Astrocyte (in vitro differentiated cells and primary cell): ENCODE data around the gene MUC5AC. TPM values are rescaled to one million over a fixed set of nuclear protein-coding genes. Genes with fewer than 3 reads are reported as not detected.
"Not testable (repeated sequence)": the region's sequence is repeated elsewhere in the genome, so short reads cannot be mapped to it uniquely, and the experiment has no call there.

ENCODE experiments used
- DNase-seq: peaks from one replicate; pipeline ENCODE4 v3.0.0-alpha.2; 2010; ENCODE audit warnings: low read depth
- FAIRE-seq: peaks from 2 replicates; lab custom pipeline; 2011; peaks lifted over from hg19 to GRCh38; lab: Jason Lieb, UNC
- H2AFZ ChIP-seq: 2 replicates; pipeline ENCODE4 v1.6.0; 2012; ENCODE audit warnings: low read depth, low read length, inconsistent platforms
- H3K27ac ChIP-seq: 2 replicates; pipeline ENCODE4 v1.5.1; 2011; ENCODE audit warnings: low read depth, low read length, inconsistent platforms
- H3K27me3 ChIP-seq: 2 replicates; pipeline ENCODE4 v1.6.0; 2011; ENCODE audit warnings: low read length, inconsistent platforms; ENCODE audit not compliant: insufficient read depth
- H3K36me3 ChIP-seq: 2 replicates; pipeline ENCODE4 v1.5.1; 2011; ENCODE audit warnings: low read length, inconsistent platforms; ENCODE audit not compliant: insufficient read depth
- H3K4me1 ChIP-seq: 2 replicates; pipeline ENCODE4 v1.5.1; 2011; ENCODE audit warnings: low read length, inconsistent platforms; ENCODE audit not compliant: insufficient read depth
- H3K4me2 ChIP-seq: 2 replicates; pipeline ENCODE4 v1.6.0; 2012; ENCODE audit warnings: low read length, inconsistent platforms
- H3K4me3 ChIP-seq: 2 replicates; pipeline ENCODE4 v1.5.1; 2011; ENCODE audit warnings: low read depth, mild to moderate bottlenecking, low read length, inconsistent platforms; ENCODE audit not compliant: insufficient read depth
- H3K79me2 ChIP-seq: 2 replicates; pipeline ENCODE4 v1.6.0; 2012; ENCODE audit warnings: mild to moderate bottlenecking, low read length, inconsistent platforms; ENCODE audit not compliant: insufficient read depth
- H3K9ac ChIP-seq: 2 replicates; pipeline ENCODE4 v1.6.0; 2012; ENCODE audit warnings: mild to moderate bottlenecking, low read length, inconsistent platforms
- H3K9me3 ChIP-seq: 2 replicates; pipeline ENCODE4 v1.5.1; 2012; ENCODE audit warnings: low read depth, mild to moderate bottlenecking, low read length, inconsistent platforms; ENCODE audit not compliant: insufficient read depth
- H4K20me1 ChIP-seq: 2 replicates; pipeline ENCODE4 v1.6.0; 2012; ENCODE audit warnings: low read length, inconsistent platforms; ENCODE audit not compliant: insufficient read depth
- H3K27ac Mint-ChIP-seq: one replicate; pipeline ENCODE4 v1.8.0; 2021; ENCODE audit warnings: mild to moderate bottlenecking, mixed read lengths; ENCODE audit not compliant: unreplicated experiment
- H3K27me3 Mint-ChIP-seq: one replicate; pipeline ENCODE4 v1.8.0; 2021; ENCODE audit warnings: low read depth, mixed read lengths; ENCODE audit not compliant: unreplicated experiment
- H3K36me3 Mint-ChIP-seq: one replicate; pipeline ENCODE4 v1.8.0; 2021; ENCODE audit warnings: low read depth, mixed read lengths; ENCODE audit not compliant: unreplicated experiment
- H3K4me1 Mint-ChIP-seq: one replicate; pipeline ENCODE4 v1.8.0; 2021; ENCODE audit warnings: low read depth, mixed read lengths; ENCODE audit not compliant: unreplicated experiment
- H3K4me3 Mint-ChIP-seq: one replicate; pipeline ENCODE4 v1.8.0; 2021; ENCODE audit warnings: mild to moderate bottlenecking, moderate library complexity, mixed read lengths; ENCODE audit not compliant: unreplicated experiment
- H3K9me3 Mint-ChIP-seq: one replicate; pipeline ENCODE4 v1.8.0; 2021; ENCODE audit warnings: mild to moderate bottlenecking, mixed read lengths; ENCODE audit not compliant: unreplicated experiment
- EZH2 ChIP-seq: IDR thresholded peaks from 2 replicates; pipeline ENCODE4 v1.6.1; 2012; ENCODE audit warnings: mild to moderate bottlenecking, low read length, inconsistent platforms; ENCODE audit not compliant: insufficient read depth
- total RNA-seq: library from RNA; stranded (reverse); gene quantifications from 2 replicates; pipeline ENCODE4 v1.2.1, GENCODE V29; 2021
- TF ChIP-seq, protein P1 (sequence below): IDR thresholded peaks from 2 replicates; pipeline ENCODE4 v1.5.1; 2011; ENCODE audit warnings: low read depth, mild to moderate bottlenecking, inconsistent platforms, low read length, moderate library complexity; ENCODE audit not compliant: insufficient read depth

MUC5AC gene
- total RNA-seq, 1 donor from 2014 or later: not detected

DNA sequence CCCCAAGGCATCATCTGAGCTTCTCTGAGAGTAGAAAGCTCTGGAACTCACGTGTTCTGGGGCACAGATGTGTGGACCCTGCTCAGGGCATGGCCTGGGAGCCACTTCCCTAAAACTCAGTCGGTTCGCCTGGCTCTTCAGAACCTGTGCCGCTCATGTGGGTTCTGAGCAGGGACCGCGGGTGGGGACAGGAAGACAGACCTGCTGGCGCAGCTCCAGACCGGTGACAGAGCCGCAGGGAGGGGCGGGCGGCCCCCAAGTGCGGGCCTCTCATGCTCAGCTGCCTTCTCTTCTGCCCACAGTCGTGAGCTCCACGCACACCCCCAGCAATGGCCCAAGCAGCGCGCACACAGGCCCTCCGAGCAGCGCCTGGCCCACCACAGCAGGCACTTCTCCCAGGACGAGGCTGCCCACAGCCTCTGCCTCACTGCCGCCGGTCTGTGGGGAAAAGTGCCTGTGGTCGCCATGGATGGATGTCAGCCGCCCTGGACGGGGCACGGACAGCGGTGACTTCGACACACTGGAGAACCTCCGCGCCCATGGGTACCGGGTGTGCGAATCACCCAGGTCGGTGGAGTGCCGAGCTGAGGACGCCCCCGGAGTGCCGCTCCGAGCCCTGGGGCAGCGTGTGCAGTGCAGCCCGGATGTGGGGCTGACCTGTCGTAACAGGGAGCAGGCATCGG is 24.2 kb downstream of the MUC5AC start:
- FAIRE-seq (no peak), DNase-seq (no peak)
- Histone ChIP-seq H3K36me3 (no peaks in the 10 kb centered on the region), H3K4me3 (no peak overlapping the region), H3K9me3 (no peaks in the 10 kb centered on the region), H3K4me1 (no peaks in the 10 kb centered on the region), H4K20me1 (no peaks in the 10 kb centered on the region), H2AFZ (no peak overlapping the region), H3K79me2 (no peaks in the 10 kb centered on the region), H3K27ac (no peak overlapping the region), H3K4me2 (no peak overlapping the region), H3K9ac (no peak overlapping the region), H3K27me3 (peaks cover 2% of the 10 kb centered on the region)
- Mint-ChIP-seq H3K4me3 (no peak overlapping the region), H3K27me3 (peaks cover 7% of the 10 kb centered on the region), H3K36me3 (no peaks in the 10 kb centered on the region), H3K4me1 (no peaks in the 10 kb centered on the region), H3K9me3 (no peaks in the 10 kb centered on the region), H3K27ac (no peak overlapping the region)
- TF ChIP-seq EZH2: no peak
- TF ChIP-seq, protein P1, sequence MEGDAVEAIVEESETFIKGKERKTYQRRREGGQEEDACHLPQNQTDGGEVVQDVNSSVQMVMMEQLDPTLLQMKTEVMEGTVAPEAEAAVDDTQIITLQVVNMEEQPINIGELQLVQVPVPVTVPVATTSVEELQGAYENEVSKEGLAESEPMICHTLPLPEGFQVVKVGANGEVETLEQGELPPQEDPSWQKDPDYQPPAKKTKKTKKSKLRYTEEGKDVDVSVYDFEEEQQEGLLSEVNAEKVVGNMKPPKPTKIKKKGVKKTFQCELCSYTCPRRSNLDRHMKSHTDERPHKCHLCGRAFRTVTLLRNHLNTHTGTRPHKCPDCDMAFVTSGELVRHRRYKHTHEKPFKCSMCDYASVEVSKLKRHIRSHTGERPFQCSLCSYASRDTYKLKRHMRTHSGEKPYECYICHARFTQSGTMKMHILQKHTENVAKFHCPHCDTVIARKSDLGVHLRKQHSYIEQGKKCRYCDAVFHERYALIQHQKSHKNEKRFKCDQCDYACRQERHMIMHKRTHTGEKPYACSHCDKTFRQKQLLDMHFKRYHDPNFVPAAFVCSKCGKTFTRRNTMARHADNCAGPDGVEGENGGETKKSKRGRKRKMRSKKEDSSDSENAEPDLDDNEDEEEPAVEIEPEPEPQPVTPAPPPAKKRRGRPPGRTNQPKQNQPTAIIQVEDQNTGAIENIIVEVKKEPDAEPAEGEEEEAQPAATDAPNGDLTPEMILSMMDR: no peak

DNA sequence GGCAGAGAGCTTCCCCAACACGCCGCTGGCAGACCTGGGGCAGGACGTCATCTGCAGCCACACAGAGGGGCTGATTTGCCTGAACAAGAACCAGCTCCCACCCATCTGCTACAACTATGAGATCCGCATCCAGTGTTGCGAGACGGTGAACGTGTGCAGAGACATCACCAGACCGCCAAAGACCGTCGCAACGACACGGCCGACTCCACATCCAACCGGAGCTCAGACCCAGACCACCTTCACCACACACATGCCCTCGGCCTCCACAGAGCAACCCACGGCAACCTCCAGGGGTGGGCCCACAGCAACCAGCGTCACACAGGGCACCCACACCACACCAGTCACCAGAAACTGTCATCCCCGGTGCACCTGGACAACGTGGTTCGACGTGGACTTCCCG is 26.4 kb downstream of the MUC5AC start:
- H2AFZ ChIP-seq, H3K27ac Mint-ChIP-seq, H3K27me3 ChIP-seq, H3K9me3 ChIP-seq, H3K36me3 ChIP-seq, H3K9ac ChIP-seq, H3K4me1 Mint-ChIP-seq, H3K4me2 ChIP-seq, H3K4me1 ChIP-seq, H3K79me2 ChIP-seq, H4K20me1 ChIP-seq, DNase-seq, H3K27me3 Mint-ChIP-seq, H3K4me3 Mint-ChIP-seq, H3K27ac ChIP-seq, H3K36me3 Mint-ChIP-seq, H3K9me3 Mint-ChIP-seq, H3K4me3 ChIP-seq, FAIRE-seq: not testable (repeated sequence)

DNA sequence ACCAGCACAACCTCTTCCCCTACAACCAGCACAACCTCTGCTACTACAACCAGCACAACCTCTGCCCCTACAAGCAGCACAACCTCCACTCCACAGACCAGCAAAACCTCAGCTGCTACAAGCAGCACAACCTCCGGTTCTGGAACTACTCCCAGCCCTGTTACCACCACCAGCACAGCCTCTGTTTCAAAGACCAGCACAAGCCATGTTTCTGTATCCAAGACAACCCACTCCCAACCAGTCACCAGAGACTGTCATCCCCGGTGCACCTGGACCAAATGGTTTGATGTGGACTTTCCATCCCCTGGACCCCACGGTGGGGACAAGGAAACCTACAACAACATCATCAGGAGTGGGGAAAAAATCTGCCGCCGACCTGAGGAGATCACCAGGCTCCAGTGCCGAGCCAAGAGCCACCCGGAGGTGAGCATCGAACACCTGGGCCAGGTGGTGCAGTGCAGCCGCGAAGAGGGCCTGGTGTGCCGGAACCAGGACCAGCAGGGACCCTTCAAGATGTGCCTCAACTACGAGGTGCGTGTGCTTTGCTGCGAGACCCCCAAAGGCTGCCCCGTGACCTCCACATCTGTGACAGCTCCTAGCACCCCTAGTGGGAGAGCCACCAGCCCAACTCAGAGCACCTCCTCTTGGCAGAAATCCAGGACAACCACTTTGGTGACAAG is 30.8 kb downstream of the MUC5AC start:
- H2AFZ ChIP-seq, DNase-seq, H3K4me1 Mint-ChIP-seq, H3K79me2 ChIP-seq, H3K36me3 ChIP-seq, H3K4me3 ChIP-seq, H3K27me3 Mint-ChIP-seq, H3K4me2 ChIP-seq, H3K27me3 ChIP-seq, H3K9me3 Mint-ChIP-seq, H3K9me3 ChIP-seq, H3K9ac ChIP-seq, FAIRE-seq, H3K4me3 Mint-ChIP-seq, H3K27ac ChIP-seq, H3K4me1 ChIP-seq, H4K20me1 ChIP-seq, H3K27ac Mint-ChIP-seq, H3K36me3 Mint-ChIP-seq: not testable (repeated sequence)

DNA sequence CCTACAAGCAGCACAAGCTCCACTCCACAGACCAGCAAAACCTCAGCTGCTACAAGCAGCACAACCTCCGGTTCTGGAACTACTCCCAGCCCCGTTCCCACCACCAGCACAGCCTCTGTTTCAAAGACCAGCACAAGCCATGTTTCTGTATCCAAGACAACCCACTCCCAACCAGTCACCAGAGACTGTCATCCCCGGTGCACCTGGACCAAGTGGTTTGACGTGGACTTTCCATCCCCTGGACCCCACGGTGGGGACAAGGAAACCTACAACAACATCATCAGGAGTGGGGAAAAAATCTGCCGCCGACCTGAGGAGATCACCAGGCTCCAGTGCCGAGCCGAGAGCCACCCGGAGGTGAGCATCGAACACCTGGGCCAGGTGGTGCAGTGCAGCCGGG is 32.1 kb downstream of the MUC5AC start:
- H3K27me3 ChIP-seq, H3K9me3 Mint-ChIP-seq, H3K4me3 ChIP-seq, DNase-seq, H3K4me1 Mint-ChIP-seq, H3K4me1 ChIP-seq, H3K36me3 Mint-ChIP-seq, H2AFZ ChIP-seq, H3K79me2 ChIP-seq, H3K9ac ChIP-seq, H3K9me3 ChIP-seq, H4K20me1 ChIP-seq, FAIRE-seq, H3K4me2 ChIP-seq, H3K27ac Mint-ChIP-seq, H3K27ac ChIP-seq, H3K4me3 Mint-ChIP-seq, H3K36me3 ChIP-seq, H3K27me3 Mint-ChIP-seq: not testable (repeated sequence)

DNA sequence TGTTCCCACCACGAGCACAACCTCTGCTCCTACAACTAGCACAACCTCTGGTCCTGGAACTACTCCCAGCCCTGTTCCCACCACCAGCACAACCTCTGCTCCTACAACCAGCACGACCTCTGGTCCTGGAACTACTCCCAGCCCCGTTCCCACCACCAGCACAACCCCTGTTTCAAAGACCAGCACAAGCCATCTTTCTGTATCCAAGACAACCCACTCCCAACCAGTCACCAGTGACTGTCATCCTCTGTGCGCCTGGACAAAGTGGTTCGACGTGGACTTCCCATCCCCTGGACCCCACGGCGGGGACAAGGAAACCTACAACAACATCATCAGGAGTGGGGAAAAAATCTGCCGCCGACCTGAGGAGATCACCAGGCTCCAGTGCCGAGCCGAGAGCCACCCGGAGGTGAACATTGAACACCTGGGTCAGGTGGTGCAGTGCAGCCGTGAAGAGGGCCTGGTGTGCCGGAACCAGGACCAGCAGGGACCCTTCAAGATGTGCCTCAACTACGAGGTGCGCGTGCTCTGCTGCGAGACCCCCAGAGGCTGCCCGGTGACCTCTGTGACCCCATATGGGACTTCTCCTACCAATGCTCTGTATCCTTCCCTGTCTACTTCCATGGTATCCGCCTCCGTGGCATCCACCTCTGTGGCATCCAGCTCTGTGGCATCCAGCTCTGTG is 34.2 kb downstream of the MUC5AC start:
- H3K27ac ChIP-seq, H3K9me3 Mint-ChIP-seq, FAIRE-seq, H3K4me2 ChIP-seq, H3K27me3 Mint-ChIP-seq, H2AFZ ChIP-seq, H3K79me2 ChIP-seq, H4K20me1 ChIP-seq, H3K4me3 Mint-ChIP-seq, DNase-seq, H3K9me3 ChIP-seq, H3K36me3 Mint-ChIP-seq, H3K27me3 ChIP-seq, H3K4me1 ChIP-seq, H3K36me3 ChIP-seq, H3K9ac ChIP-seq, H3K4me3 ChIP-seq, H3K27ac Mint-ChIP-seq, H3K4me1 Mint-ChIP-seq: not testable (repeated sequence)
